T-helper 1 cell treated with Interleukin-12 subunit alpha and Interleukin-12 subunit beta and Interleukin-4 antibody, amounts not matched to agents 30 ng/mL and 1 ng/mL, for 36 hours (primary cell): Measurements from ENCODE around the gene GSE1. TPM values are rescaled to one million over a fixed set of nuclear protein-coding genes. Genes with fewer than 3 reads are reported as not detected.

Experiments
- intact Hi-C: fragments of 100-400 bp; cut with micrococcal nuclease; formaldehyde crosslinking; loops from one replicate; pipeline ENCODE4 v1.15.1; 2024
- total RNA-seq: library from RNA; stranded (reverse); gene quantifications from 2 replicates; pipeline ENCODE4 v1.2.3, GENCODE V29; 2022

The GSE1 gene
- total RNA-seq, 1 donor from 2014 or later, result 30.2 TPM

- intact Hi-C loops, result loop anchor here (1.0 kb wide), 1 partner anchor 60 kb away; no protein-coding TSS in a partner anchor
Observed at GRCh38 chr16:85658504-85659326, 45.6 kb downstream of the GSE1 start.

- intact Hi-C loops, result loop anchor here (1.0 kb wide), 1 partner anchor 59 kb away; no protein-coding TSS in a partner anchor
Observed at GRCh38 chr16:85659336-85659735, 46.2 kb downstream of the GSE1 start.

- intact Hi-C loops, result loop anchor here (1.0 kb wide), 1 partner anchor 58 kb away; no protein-coding TSS in a partner anchor
Observed at GRCh38 chr16:85659805-85660511, 46.8 kb downstream of the GSE1 start.

GRCh38 chr16:85660843-85661739 lies 48.0 kb downstream of the GSE1 start:
- intact Hi-C loops, result no loop called here

GRCh38 chr16:85661740-85662481 lies 48.8 kb downstream of the GSE1 start:
- intact Hi-C loops, result no loop called here

- intact Hi-C loops, result no loop called here
Observed at GRCh38 chr16:85662482-85662812, 49.3 kb downstream of the GSE1 start.

- intact Hi-C loops, result no loop called here
Observed at GRCh38 chr16:85662976-85663830, 50.1 kb downstream of the GSE1 start.

GRCh38 chr16:85663891-85664321 lies 50.8 kb downstream of the GSE1 start:
- intact Hi-C loops, result no loop called here

- intact Hi-C loops, result no loop called here
Observed at GRCh38 chr16:85664580-85665372, 51.7 kb downstream of the GSE1 start.

- intact Hi-C loops, result no loop called here
Observed at GRCh38 chr16:85665373-85665740, 52.2 kb downstream of the GSE1 start.

- intact Hi-C loops, result no loop called here
Observed at GRCh38 chr16:85665929-85666328, 52.8 kb downstream of the GSE1 start.

GRCh38 chr16:85667261-85667660 lies 54.1 kb downstream of the GSE1 start:
- intact Hi-C loops, result no loop called here

- intact Hi-C loops, result no loop called here
Observed at GRCh38 chr16:85667841-85668413, 54.8 kb downstream of the GSE1 start.

- intact Hi-C loops, result no loop called here
Observed at GRCh38 chr16:85668676-85669424, 55.7 kb downstream of the GSE1 start.

- intact Hi-C loops, result no loop called here
Observed at GRCh38 chr16:85670840-85671239, 57.7 kb downstream of the GSE1 start.

- intact Hi-C loops, result no loop called here
Observed at GRCh38 chr16:85673529-85674417, 60.7 kb downstream of the GSE1 start.

- intact Hi-C loops, result no loop called here
Observed at GRCh38 chr16:85674418-85674755, 61.3 kb downstream of the GSE1 start.
